Effector memory CD8-positive, alpha-beta T cell (primary cell): ENCODE results near the gene COL20A1.

Source experiments
- ATAC-seq: fragments of 150-1000 bp; cut with Tn5 transposase; replicated peaks from 2 replicates; pipeline ENCODE4 v1.10.0; 2021; ENCODE audit warnings: mild to moderate bottlenecking, moderate library complexity
- DNase-seq, 3 experiments: peaks; one replicate each; pipeline ENCODE4 v3.0.0; 2021
- H3K27ac Mint-ChIP-seq, 2 donors: one replicate each; pipeline ENCODE4 v1.8.0; 2022; ENCODE audit warnings: mild to moderate bottlenecking in 2 of 2, mixed read lengths in 2 of 2, moderate library complexity in 2 of 2
- H3K27me3 Mint-ChIP-seq, 2 donors: one replicate each; pipeline ENCODE4 v1.8.0; 2022; ENCODE audit warnings: mixed read lengths in 2 of 2
- H3K36me3 Mint-ChIP-seq: one replicate; pipeline ENCODE4 v1.8.0; 2022; ENCODE audit warnings: mild to moderate bottlenecking, moderate library complexity, mixed read lengths; ENCODE audit not compliant: insufficient read depth
- H3K4me1 Mint-ChIP-seq, 2 donors: one replicate each; pipeline ENCODE4 v1.8.0; 2022; ENCODE audit warnings: low read depth in 2 of 2, mixed read lengths in 2 of 2
- H3K4me3 Mint-ChIP-seq, 2 donors: one replicate each; pipeline ENCODE4 v1.8.0; 2022; ENCODE audit warnings: mild to moderate bottlenecking in 2 of 2, mixed read lengths in 2 of 2, moderate library complexity in 2 of 2
- H3K9me3 Mint-ChIP-seq, 2 donors: one replicate each; pipeline ENCODE4 v1.8.0; 2022; ENCODE audit warnings: mixed read lengths in 2 of 2

Gene COL20A1

DNA sequence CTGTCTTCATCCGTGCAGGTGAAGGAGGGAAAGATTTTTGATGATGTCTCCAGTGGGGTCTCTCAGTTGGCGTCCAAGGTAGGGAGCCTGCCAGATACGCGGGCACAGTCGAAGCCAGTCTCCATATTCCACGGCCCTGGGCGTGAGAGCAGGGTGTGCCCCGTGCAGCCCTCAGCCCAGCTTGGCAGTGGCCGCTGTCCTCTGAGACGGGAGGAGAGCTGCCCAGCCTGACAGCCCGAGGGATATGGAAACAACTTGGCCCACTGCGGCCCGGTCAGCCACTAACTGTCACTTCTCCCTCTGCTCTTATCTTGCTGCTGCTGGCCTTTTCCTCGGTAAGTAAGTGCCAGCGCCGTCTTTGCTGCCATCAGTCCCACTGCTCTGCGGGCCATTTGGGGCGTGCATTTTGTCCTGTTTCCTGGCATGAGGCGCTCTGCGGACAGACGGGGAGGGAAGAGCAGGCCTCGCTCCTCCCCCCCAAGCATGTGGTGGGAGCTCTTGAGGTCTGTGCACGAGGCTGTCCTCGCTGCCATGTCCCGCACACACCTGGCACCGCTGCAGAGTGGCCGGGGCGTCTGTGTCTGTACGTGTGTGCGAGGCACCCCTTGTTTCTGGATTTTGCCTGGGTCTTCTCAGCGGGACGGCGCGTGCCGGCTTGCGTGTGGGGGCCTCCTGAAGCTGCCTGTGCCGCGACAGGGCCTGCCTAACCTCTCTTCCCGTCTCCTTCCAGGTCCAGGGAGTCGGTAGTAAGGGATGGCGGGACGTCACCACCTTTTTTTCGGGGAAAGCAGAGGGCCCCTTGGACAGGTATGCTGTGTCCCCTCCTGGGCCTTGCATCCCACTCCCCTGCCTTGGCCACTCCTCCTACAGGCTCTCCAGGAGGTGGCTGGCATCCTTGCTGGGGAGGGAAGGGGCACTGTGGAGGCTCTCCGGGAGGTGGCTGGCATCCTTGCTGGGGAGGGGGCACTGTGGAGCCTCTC is 7.1 kb upstream of the COL20A1 start:
- H3K9me3 Mint-ChIP-seq, result no peaks in the 10 kb centered on the region
- H3K27me3 Mint-ChIP-seq, result no peaks in the 10 kb centered on the region
- peaks cover 0 to 6% of the 10 kb centered on the region in 2 donors for H3K4me1 Mint-ChIP-seq
- ATAC-seq (no peak), DNase-seq (no peak)
- peaks cover 15% of the 10 kb centered on the region for H3K36me3 Mint-ChIP-seq
- H3K27ac Mint-ChIP-seq, result no peak overlapping the region
- H3K4me3 Mint-ChIP-seq, result peak overlapping the region in 1 of 2 donors; percentile 74

- H3K36me3 Mint-ChIP-seq, result peaks cover 19% of the 10 kb centered on the region
Measured at GRCh38 chr20:63286781-63287696, 5.9 kb upstream of the COL20A1 start.

GRCh38 chr20:63287697-63288580 is 5.0 kb upstream of the COL20A1 start:
- no peaks in the 10 kb centered on the region for H3K27me3 Mint-ChIP-seq
- no peak for ATAC-seq
- peaks cover 0 to 9% of the 10 kb centered on the region in 2 donors for H3K4me1 Mint-ChIP-seq
- no peaks in the 10 kb centered on the region for H3K9me3 Mint-ChIP-seq
- peaks cover 19% of the 10 kb centered on the region for H3K36me3 Mint-ChIP-seq
- H3K27ac Mint-ChIP-seq, result no peak overlapping the region
- no peak for DNase-seq
- H3K4me3 Mint-ChIP-seq, result no peak overlapping the region

More at GRCh38 chr20:63286781-63287696, 5.9 kb upstream of the COL20A1 start:
- H3K9me3 Mint-ChIP-seq, result no peaks in the 10 kb centered on the region
- peak overlapping the region in 1 of 2 donors; percentile 59 for H3K27ac Mint-ChIP-seq
- peaks cover 0 to 9% of the 10 kb centered on the region in 2 donors for H3K4me1 Mint-ChIP-seq
- no peak overlapping the region for H3K4me3 Mint-ChIP-seq
- no peaks in the 10 kb centered on the region for H3K27me3 Mint-ChIP-seq
- ATAC-seq (no peak), DNase-seq (no peak)

DNA sequence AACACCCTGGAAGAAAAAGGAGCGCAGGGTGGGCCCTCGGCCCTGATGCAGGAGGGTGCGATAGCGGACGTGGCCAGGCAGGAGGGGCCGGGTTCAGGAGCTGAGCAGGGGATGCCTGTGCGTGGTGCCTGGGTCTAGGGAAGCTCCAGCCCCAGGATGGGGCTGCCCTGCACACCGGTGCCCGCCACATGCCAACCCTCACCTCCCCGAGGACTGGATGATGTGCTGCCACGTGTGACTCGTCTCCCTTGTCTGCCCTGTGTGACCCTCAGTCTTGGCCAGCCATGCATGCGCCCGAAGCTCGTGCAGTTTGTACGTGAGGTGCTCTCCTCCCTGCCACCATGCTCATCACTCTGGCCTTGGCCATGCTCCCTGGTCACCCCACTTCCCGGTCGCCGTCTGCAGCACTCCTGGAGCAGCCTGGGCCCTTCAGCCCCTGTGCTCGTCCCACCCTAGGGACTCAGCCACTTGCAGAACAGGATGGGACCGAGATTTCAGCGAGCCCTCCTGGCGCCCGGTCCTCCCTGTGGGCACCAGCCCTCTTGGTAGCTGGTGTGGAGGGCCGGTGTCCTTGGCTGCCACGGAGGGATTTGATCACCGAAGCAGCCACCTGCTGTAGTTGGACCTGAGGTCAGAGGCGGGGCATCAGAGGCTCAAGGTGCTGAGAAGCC is 4.3 kb upstream of the COL20A1 start:
- Mint-ChIP-seq H3K9me3 (no peaks in the 10 kb centered on the region), H3K4me1 (peaks cover 0 to 8% of the 10 kb centered on the region in 2 donors), H3K4me3 (no peak overlapping the region), H3K27me3 (no peaks in the 10 kb centered on the region), H3K36me3 (peaks cover 19% of the 10 kb centered on the region), H3K27ac (no peak overlapping the region)
- DNase-seq (no peak), ATAC-seq (no peak)

DNA sequence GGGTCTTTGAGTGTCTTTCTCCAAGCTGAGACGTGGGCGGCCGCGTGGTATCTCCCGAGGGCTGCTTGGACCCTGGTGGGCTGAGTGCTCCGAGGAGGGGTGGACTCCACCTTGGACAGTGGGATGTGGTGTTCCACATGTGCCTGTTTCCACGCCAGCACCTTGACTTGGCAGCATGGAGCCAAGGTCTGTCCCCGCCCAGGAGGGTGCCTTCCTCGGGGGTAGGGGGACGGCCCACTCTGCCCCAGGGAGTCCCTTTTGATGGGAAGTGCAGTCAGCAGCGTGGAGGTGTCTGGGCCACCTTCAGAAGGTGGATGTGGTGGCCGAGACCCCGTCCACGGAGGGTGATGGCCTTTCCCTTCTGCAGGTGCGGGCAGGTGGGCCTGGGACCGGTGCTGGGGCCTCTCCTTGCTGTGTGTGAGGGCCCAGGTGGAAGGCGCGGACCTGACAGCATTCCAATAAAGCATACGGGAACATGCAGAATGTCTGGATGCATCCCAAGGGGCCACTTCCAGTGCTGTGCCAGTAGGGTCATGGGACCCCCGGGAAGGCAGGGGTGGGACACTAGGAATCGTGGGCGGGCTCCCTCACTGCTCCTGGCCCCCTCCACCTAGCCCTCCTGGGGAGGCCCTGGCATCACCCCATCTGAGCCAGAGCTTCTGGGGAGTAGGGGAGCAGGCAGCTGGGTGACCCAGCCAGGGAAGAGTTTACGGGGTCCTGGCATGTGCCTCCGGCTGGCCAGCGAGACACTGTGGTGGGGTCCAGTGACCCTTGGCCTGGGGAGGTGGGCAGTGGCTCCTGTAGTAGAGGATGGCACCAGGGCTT is 3.5 kb upstream of the COL20A1 start:
- Mint-ChIP-seq H3K4me1 (peaks cover 0 to 7% of the 10 kb centered on the region in 2 donors), H3K9me3 (no peaks in the 10 kb centered on the region), H3K36me3 (peaks cover 14% of the 10 kb centered on the region), H3K27ac (no peak overlapping the region), H3K27me3 (peaks cover 0 to 2% of the 10 kb centered on the region in 2 donors), H3K4me3 (no peak overlapping the region)
- DNase-seq (no peak), ATAC-seq (no peak)

GRCh38 chr20:63290136-63290676 is 2.8 kb upstream of the COL20A1 start:
- Mint-ChIP-seq H3K27me3 (peaks cover 0 to 9% of the 10 kb centered on the region in 2 donors), H3K9me3 (no peaks in the 10 kb centered on the region), H3K36me3 (peaks cover 14% of the 10 kb centered on the region), H3K4me1 (peaks cover 1 to 9% of the 10 kb centered on the region in 2 donors), H3K4me3 (no peak overlapping the region), H3K27ac (no peak overlapping the region)
- ATAC-seq (no peak), DNase-seq (no peak)

DNA sequence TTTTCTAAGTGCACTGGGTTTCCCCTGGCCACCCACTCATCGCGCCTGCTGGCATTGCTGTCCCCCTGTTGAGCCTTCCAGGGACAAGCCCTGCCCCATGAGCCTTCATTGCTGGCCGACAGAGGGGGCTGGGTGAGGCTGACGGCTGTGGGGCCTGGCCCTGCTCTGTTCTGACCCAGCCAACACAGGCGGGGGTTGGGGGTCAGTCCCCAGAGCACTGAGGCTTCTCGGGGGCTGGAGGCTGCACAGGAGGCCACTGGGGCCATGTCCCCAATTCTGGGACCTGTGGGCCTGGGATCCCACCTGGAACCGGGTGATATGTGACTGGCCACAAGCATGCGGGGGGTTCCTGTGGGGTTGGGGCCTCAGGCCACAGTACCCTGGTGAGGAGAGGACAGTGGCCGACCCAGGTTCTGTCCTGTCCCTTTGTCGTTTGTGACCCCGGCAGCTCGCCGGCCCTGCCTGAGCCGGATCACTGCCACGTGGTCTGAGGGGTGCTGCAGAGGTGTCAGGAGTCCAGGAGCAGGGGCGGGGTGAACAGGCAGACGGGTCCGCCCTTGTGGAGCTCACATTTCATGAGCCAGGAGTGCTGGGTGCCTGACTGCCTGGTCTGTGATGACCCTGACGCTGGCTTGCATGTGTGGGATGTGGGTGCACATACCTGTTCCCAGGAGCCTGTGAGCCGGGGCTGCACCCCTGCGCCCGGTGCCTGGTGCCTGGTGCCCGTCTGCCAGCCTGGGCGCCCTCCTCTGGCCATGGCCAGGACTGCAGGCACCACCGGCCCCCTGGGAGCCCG is 2.1 kb upstream of the COL20A1 start:
- Mint-ChIP-seq H3K4me1 (peaks cover 8 to 16% of the 10 kb centered on the region in 2 donors), H3K4me3 (no peak overlapping the region), H3K27me3 (peaks cover 0 to 15% of the 10 kb centered on the region in 2 donors), H3K36me3 (peaks cover 14% of the 10 kb centered on the region), H3K9me3 (no peaks in the 10 kb centered on the region), H3K27ac (no peak overlapping the region)
- DNase-seq (peak; percentile 67 to 73 (median 68)), ATAC-seq (peak; percentile 77)

DNA sequence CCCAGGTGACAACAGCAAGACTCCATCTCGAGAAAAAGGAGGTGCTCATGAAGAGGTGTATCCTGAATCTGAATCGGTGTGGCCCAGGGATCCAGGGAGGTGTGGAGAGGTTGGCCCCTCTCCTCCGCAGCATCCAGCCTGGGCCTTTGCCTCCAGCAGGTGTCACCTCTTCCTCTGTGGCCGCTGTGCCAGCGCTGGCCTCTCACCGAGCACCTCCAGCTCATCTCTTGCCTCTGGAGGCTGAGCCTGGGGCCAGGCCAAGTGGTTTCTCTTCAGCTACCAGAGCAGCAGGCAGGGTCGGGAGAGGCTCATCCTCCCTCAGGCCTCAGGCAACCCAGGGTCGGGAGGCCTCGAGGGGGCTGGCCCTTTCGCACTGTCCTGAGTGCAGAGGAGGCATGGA is 1.2 kb upstream of the COL20A1 start:
- no peak overlapping the region for H3K4me3 Mint-ChIP-seq
- H3K27me3 Mint-ChIP-seq, result peaks cover 0 to 17% of the 10 kb centered on the region in 2 donors
- DNase-seq, result no peak
- no peak for ATAC-seq
- H3K27ac Mint-ChIP-seq, result no peak overlapping the region
- H3K4me1 Mint-ChIP-seq, result peaks cover 8 to 16% of the 10 kb centered on the region in 2 donors
- no peaks in the 10 kb centered on the region for H3K9me3 Mint-ChIP-seq
- peaks cover 14% of the 10 kb centered on the region for H3K36me3 Mint-ChIP-seq

DNA sequence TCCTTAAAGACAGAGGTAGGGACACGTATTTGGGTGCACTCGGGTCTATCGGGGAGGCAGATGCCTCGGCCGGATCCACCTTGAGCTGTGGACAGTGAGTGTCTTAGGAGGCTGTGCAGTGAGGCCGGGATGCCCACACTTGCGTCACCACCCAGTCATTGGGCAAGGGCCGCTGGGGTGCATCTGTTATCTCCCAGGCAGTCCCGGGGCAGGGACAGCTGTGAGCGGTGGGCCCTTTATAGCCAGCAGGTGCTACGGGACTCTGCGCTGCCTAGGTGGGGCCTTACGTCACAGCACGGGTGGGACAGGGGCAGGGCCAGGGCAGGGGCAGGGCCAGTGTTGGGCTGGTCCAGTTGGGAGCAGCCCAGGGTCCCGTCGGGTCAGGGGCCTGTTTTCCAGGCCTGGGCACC is 689 bp upstream of the COL20A1 start:
- H3K36me3 Mint-ChIP-seq, result peaks cover 14% of the 10 kb centered on the region
- ATAC-seq (no peak), DNase-seq (no peak)
- H3K4me3 Mint-ChIP-seq, result no peak overlapping the region
- peaks cover 8 to 16% of the 10 kb centered on the region in 2 donors for H3K4me1 Mint-ChIP-seq
- H3K9me3 Mint-ChIP-seq, result no peaks in the 10 kb centered on the region
- no peak overlapping the region for H3K27ac Mint-ChIP-seq
- H3K27me3 Mint-ChIP-seq, result peaks cover 0 to 17% of the 10 kb centered on the region in 2 donors

DNA sequence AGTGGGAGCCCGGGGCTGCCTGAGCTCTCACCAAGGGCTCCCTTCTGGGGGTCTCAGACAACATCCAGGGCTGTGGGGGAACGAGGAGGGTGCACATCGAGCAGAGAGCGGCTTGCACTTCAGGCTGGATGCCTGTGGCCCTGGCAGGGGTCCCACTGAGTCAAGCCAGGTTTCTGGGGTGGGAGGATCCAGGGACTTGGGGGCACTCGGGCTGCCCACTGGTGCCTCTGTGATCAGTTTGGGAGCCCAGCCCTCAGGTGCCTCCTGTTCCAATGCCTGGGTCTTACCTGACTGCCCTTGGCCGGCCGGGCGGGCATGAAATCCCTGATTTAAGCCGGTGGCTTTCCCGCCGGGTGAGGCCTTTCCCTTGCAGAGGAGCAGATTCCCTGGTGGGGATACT is 470 bp downstream of the COL20A1 start:
- Mint-ChIP-seq H3K9me3 (no peaks in the 10 kb centered on the region), H3K27me3 (peaks cover 0 to 23% of the 10 kb centered on the region in 2 donors), H3K36me3 (peaks cover 14% of the 10 kb centered on the region), H3K4me3 (no peak overlapping the region), H3K4me1 (peaks cover 8 to 16% of the 10 kb centered on the region in 2 donors), H3K27ac (no peak overlapping the region)
- DNase-seq (no peak), ATAC-seq (no peak)
